SK-N-SH (cell line): ENCODE results near the gene MACROD1. TPM values are rescaled to one million over a fixed set of nuclear protein-coding genes. Genes with fewer than 3 reads are reported as not detected.
A peak's percentile ranks its signal among the peaks of the same experiment; 100 is the strongest.

Experiments
- CTCF ChIA-PET: fragments of 300-600, 350-600 bp; formaldehyde crosslinking; extraction: SDS; loops from one replicate; lab custom pipeline; 2021; lab: Yijun Ruan, JAX
- POLR2A ChIA-PET: fragments of 350-600 bp; sonication (Branson Sonifier 250); formaldehyde crosslinking; extraction: SDS; loops from one replicate; lab custom pipeline; 2020; ENCODE audit warnings: antibody characterized with exemption, inconsistent platforms; lab: Yijun Ruan, JAX
- DNase-seq: peaks from one replicate; pipeline ENCODE4 v3.0.0; 2012
- H2AFZ ChIP-seq: fragments of 200-600 bp; sonication (generic); 2 replicates; pipeline ENCODE4 v1.8.1; 2016; ENCODE audit warnings: antibody characterized with exemption, mild to moderate bottlenecking, low read depth
- H3F3A ChIP-seq: fragments of 200-600 bp; sonication (generic); replicated peaks from 2 replicates; pipeline ENCODE3; 2016; ENCODE audit warnings: antibody characterized with exemption, mild to moderate bottlenecking; ENCODE audit not compliant: insufficient read depth
- H3K27ac ChIP-seq, 2 experiments: fragments of 200-500 bp in 1 of 2; fragments of 200-600 bp in 1 of 2; sonication (Bioruptor generic) in 1 of 2; sonication (generic), shearing (Covaris generic) in 1 of 2; 2 replicates each; pipeline versions ENCODE4 v1.5.1 to v1.6.1; 2014 to 2016; ENCODE audit warnings: low read depth in 2 of 2, inconsistent platforms in 1 of 2, low read length in 1 of 2, mild to moderate bottlenecking in 1 of 2, mixed read lengths in 1 of 2
- H3K27me3 ChIP-seq: fragments of 200-600 bp; sonication (generic), shearing (Covaris generic); 2 replicates; pipeline ENCODE4 v1.6.1; 2016; ENCODE audit warnings: mixed run types; ENCODE audit not compliant: insufficient read depth
- H3K36me3 ChIP-seq, 2 experiments: fragments of 200-500 bp in 1 of 2; fragments of 200-600 bp in 1 of 2; sonication (Bioruptor generic) in 1 of 2; sonication (generic) in 1 of 2; replicated peaks in 1 of 2; 2 replicates each; pipeline versions ENCODE3 to v1.5.1; 2014 to 2016; ENCODE audit warnings: low read length in 1 of 2, mild to moderate bottlenecking in 1 of 2; ENCODE audit not compliant: insufficient read depth in 2 of 2, control insufficient read depth in 1 of 2
- H3K4me1 ChIP-seq, 2 experiments: fragments of 200-500 bp in 1 of 2; fragments of 200-600 bp in 1 of 2; sonication (Bioruptor generic) in 1 of 2; sonication (generic), shearing (Covaris generic) in 1 of 2; 2 replicates each; pipeline versions ENCODE4 v1.5.1 to v1.6.1; 2014 to 2016; ENCODE audit warnings: low read depth in 1 of 2, low read length in 1 of 2, mixed run types in 1 of 2; ENCODE audit not compliant: insufficient read depth in 2 of 2, control insufficient read depth in 1 of 2
- H3K4me2 ChIP-seq: fragments of 200-600 bp; sonication (generic), shearing (Covaris generic); 2 replicates; pipeline ENCODE4 v1.6.1; 2017; ENCODE audit warnings: mixed run types
- H3K4me3 ChIP-seq, 2 experiments: fragments of 200-500 bp in 1 of 2; fragments of 200-600 bp in 1 of 2; sonication (Bioruptor generic) in 1 of 2; sonication (generic), shearing (Covaris generic) in 1 of 2; 2 replicates each; pipeline versions ENCODE4 v1.5.1 to v1.8.1; 2014 to 2016; ENCODE audit warnings: low read depth in 2 of 2, inconsistent platforms in 1 of 2, low read length in 1 of 2, mild to moderate bottlenecking in 1 of 2, mixed read lengths in 1 of 2, moderate library complexity in 1 of 2
- H3K79me2 ChIP-seq: fragments of 200-600 bp; sonication (generic); 2 replicates; pipeline ENCODE4 v1.8.1; 2017; ENCODE audit warnings: mild to moderate bottlenecking; ENCODE audit not compliant: insufficient read depth
- H3K9ac ChIP-seq: fragments of 200-600 bp; sonication (generic); 2 replicates; pipeline ENCODE4 v1.6.1; 2017; ENCODE audit warnings: mixed run types
- H3K9me2 ChIP-seq: fragments of 200-600 bp; sonication (generic); 2 replicates; pipeline ENCODE4 v1.6.1; 2017; ENCODE audit warnings: mixed run types
- H3K9me3 ChIP-seq: fragments of 200-600 bp; sonication (generic); 2 replicates; pipeline ENCODE4 v1.6.1; 2017; ENCODE audit warnings: mixed run types, mild to moderate bottlenecking, moderate library complexity
- H4K20me1 ChIP-seq: fragments of 200-600 bp; sonication (generic); 2 replicates; pipeline ENCODE4 v1.6.1; 2017; ENCODE audit warnings: mild to moderate bottlenecking, mixed run types; ENCODE audit not compliant: insufficient read depth
- CHD2 ChIP-seq: fragments of 150-350 bp; IDR thresholded peaks from 2 replicates; pipeline ENCODE4 v1.6.1; 2018; ENCODE audit warnings: low read length; ENCODE audit not compliant: partially characterized antibody
- ELF1 ChIP-seq: IDR thresholded peaks from 2 replicates; pipeline ENCODE4 v1.4.0; 2012
- EZH2phosphoT487 ChIP-seq: fragments of 200-600 bp; sonication (generic); IDR thresholded peaks from 2 replicates; pipeline ENCODE4 v1.6.1; 2017; ENCODE audit warnings: low read depth, mixed run types, mild to moderate bottlenecking, antibody characterized with exemption, moderate library complexity, borderline replicate concordance
- FOSL2 ChIP-seq: IDR thresholded peaks from 2 replicates; pipeline ENCODE4 v1.4.0; 2012; ENCODE audit warnings: low read depth, mild to moderate bottlenecking, moderate library complexity, borderline replicate concordance
- FOXJ3 ChIP-seq: sonication (generic); formaldehyde crosslinking; IDR thresholded peaks from 2 replicates; pipeline ENCODE4 v1.5.1; 2020; ENCODE audit warnings: mild to moderate bottlenecking, missing genetic modification reagents
- FOXM1 ChIP-seq: IDR thresholded peaks from 2 replicates; pipeline ENCODE4 v1.4.0; 2012; ENCODE audit warnings: low read depth, mild to moderate bottlenecking
- GABPA ChIP-seq: IDR thresholded peaks from 2 replicates; pipeline ENCODE4 v1.4.0; 2012; ENCODE audit warnings: low read depth, mild to moderate bottlenecking
- RAD21 ChIP-seq: IDR thresholded peaks from 2 replicates; pipeline ENCODE4 v1.6.1; 2012; ENCODE audit warnings: mild to moderate bottlenecking, low read length
- RFX5 ChIP-seq: IDR thresholded peaks from 2 replicates; pipeline ENCODE4 v1.6.1; 2012; ENCODE audit warnings: mild to moderate bottlenecking, improper control_type of control experiment, low read length
- SIN3A ChIP-seq: IDR thresholded peaks from 2 replicates; pipeline ENCODE4 v1.6.1; 2012; ENCODE audit warnings: low read depth, mild to moderate bottlenecking, low read length, moderate library complexity, borderline replicate concordance
- SMC3 ChIP-seq: IDR thresholded peaks from 2 replicates; pipeline ENCODE4 v1.6.1; 2012; ENCODE audit warnings: low read depth, low read length, improper control_type of control experiment
- YY1 ChIP-seq: IDR thresholded peaks from 2 replicates; pipeline ENCODE4 v1.4.0; 2012; ENCODE audit warnings: low read depth, mild to moderate bottlenecking
- WGBS: methylation state at CpG from one replicate; pipeline ENCODE4 v1.1.6; 2017; ENCODE audit warnings: low lambda C conversion rate; 5-methylcytosine and 5-hydroxymethylcytosine counted together
- polyA plus RNA-seq, 3 experiments: library from polyadenylated mRNA; depleted of rRNA; stranded (reverse); fragments of >200 nt; gene quantifications; 2 replicates each; pipeline ENCODE4 v1.2.3, GENCODE V29; 2012
- TF ChIP-seq, protein P1 (sequence below): fragments of 150-350 bp; IDR thresholded peaks from 2 replicates; pipeline ENCODE4 v1.6.1; 2017; ENCODE audit warnings: antibody characterized with exemption, low read length, low read depth, borderline replicate concordance
- TF ChIP-seq, protein P2 (sequence below): IDR thresholded peaks from 2 replicates; pipeline ENCODE4; 2012
- TF ChIP-seq, protein P3 (sequence below): fragments of 200-600 bp; sonication (generic); IDR thresholded peaks from 2 replicates; pipeline ENCODE4 v1.6.1; 2017; ENCODE audit warnings: antibody characterized with exemption, mild to moderate bottlenecking, moderate library complexity

Gene MACROD1
- polyA plus RNA-seq, 1 of the 3 experiments (the other 2 are of a cell fraction): 49.1 TPM

DNA sequence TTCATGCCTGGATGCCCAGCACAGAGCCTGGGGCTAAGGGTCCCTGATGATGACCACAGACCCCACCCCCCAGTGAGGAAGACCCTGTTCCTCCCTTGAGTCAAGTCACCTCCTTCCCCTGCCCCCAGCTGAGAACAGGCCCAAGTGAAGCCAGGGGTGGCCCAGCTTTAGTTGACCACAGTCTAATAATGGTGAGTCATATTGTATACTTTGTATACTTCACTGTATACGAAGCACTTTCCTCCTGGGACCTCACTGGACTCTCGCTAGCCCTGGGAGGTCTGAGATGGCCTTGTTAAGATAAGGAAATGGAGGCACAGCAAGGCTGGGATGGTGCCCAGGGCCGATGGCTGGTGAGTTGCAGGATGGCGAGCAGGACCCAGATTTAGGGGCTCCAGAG is 133.9 kb downstream of the MACROD1 start:
- Histone ChIP-seq H4K20me1 (no peaks in the 10 kb centered on the region), H3K36me3 (no peaks in the 10 kb centered on the region), H3K9me2 (no peaks in the 10 kb centered on the region), H3K4me2 (peak overlapping the region; percentile 15; the same call in 1 of the 2 replicates), H3K27ac (no peak overlapping the region), H3K9ac (no peak overlapping the region), H3K4me3 (no peak overlapping the region), H3F3A (no peaks in the 10 kb centered on the region), H3K79me2 (no peaks in the 10 kb centered on the region), H3K9me3 (no peaks in the 10 kb centered on the region), H2AFZ (no peak overlapping the region), H3K27me3 (no peaks in the 10 kb centered on the region), H3K4me1 (peaks cover 3 to 31% of the 10 kb centered on the region in 2 experiments; a peak in 2 of 4 replicates)
- no peak for DNase-seq
- TF ChIP-seq, protein P1, sequence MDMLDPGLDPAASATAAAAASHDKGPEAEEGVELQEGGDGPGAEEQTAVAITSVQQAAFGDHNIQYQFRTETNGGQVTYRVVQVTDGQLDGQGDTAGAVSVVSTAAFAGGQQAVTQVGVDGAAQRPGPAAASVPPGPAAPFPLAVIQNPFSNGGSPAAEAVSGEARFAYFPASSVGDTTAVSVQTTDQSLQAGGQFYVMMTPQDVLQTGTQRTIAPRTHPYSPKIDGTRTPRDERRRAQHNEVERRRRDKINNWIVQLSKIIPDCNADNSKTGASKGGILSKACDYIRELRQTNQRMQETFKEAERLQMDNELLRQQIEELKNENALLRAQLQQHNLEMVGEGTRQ: no peak
- TF ChIP-seq RAD21: no peak
- TF ChIP-seq ELF1: no peak
- no peak for TF ChIP-seq GABPA
- TF ChIP-seq RFX5: no peak
- TF ChIP-seq SMC3: no peak
- no peak for TF ChIP-seq YY1
- TF ChIP-seq, protein P2, sequence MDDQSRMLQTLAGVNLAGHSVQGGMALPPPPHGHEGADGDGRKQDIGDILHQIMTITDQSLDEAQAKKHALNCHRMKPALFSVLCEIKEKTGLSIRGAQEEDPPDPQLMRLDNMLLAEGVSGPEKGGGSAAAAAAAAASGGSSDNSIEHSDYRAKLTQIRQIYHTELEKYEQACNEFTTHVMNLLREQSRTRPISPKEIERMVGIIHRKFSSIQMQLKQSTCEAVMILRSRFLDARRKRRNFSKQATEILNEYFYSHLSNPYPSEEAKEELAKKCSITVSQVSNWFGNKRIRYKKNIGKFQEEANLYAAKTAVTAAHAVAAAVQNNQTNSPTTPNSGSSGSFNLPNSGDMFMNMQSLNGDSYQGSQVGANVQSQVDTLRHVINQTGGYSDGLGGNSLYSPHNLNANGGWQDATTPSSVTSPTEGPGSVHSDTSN: no peak
- no peak for TF ChIP-seq SIN3A
- TF ChIP-seq CHD2: no peak
- TF ChIP-seq EZH2phosphoT487: no peak
- TF ChIP-seq, protein P3, sequence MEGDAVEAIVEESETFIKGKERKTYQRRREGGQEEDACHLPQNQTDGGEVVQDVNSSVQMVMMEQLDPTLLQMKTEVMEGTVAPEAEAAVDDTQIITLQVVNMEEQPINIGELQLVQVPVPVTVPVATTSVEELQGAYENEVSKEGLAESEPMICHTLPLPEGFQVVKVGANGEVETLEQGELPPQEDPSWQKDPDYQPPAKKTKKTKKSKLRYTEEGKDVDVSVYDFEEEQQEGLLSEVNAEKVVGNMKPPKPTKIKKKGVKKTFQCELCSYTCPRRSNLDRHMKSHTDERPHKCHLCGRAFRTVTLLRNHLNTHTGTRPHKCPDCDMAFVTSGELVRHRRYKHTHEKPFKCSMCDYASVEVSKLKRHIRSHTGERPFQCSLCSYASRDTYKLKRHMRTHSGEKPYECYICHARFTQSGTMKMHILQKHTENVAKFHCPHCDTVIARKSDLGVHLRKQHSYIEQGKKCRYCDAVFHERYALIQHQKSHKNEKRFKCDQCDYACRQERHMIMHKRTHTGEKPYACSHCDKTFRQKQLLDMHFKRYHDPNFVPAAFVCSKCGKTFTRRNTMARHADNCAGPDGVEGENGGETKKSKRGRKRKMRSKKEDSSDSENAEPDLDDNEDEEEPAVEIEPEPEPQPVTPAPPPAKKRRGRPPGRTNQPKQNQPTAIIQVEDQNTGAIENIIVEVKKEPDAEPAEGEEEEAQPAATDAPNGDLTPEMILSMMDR: no peak
- no peak for TF ChIP-seq FOXM1
- no peak for TF ChIP-seq FOXJ3 (CRISPR knock-in tag)
- CTCF ChIA-PET: interaction anchor here (1.0 to 2.8 kb wide), 5 partner anchors 9 to 194 kb away, joined by 3 to 11 read pairs (median 3); no protein-coding TSS in a partner anchor
- POLR2A ChIA-PET: interaction anchor here (0.7 kb wide), 1 partner anchor 25 kb away, joined by 3 read pairs; no protein-coding TSS in a partner anchor
- WGBS: 43% methylated on average over 2 of the region's 4 CpGs

DNA sequence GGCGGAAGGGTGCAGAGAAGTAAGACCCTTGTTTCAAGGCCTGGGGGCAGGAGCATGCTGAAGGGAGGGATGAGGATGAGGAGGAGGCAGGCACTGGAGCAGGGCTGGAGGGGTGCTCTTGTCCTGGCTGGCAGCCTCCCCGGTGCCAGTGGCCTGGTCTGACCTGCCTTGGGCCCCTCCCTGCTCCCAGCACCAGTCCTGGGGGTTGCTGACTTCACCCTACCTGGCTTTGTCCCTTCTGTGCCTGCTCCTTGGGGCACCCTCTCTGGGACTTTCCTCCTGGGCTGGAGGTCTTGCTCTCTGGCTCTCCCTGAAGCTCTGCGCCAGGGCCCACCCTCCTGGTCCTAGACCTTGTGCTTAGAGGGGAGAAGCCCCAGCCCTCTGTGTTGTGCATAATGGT is 134.9 kb downstream of the MACROD1 start:
- CTCF ChIA-PET: interaction anchor here (1.0 to 1.6 kb wide), 5 partner anchors 10 to 262 kb away, joined by 3 to 7 read pairs (median 3); partner anchors contain the start of gene ZFTA

More for the DNA sequence above, 134.9 kb downstream of the MACROD1 start:
- no peaks in the 10 kb centered on the region for H3K79me2 ChIP-seq
- POLR2A ChIA-PET: interaction anchor here (0.7 kb wide), 1 partner anchor 24 kb away, joined by 3 read pairs; no protein-coding TSS in a partner anchor
- no peak for TF ChIP-seq RAD21
- no peak for TF ChIP-seq FOSL2
- TF ChIP-seq, protein P1: no peak
- no peaks in the 10 kb centered on the region for H3K9me3 ChIP-seq
- WGBS: 100% methylated on average over 2 of the region's 3 CpGs
- H3K27me3 ChIP-seq: no peaks in the 10 kb centered on the region
- H3K4me3 ChIP-seq: no peak overlapping the region
- peaks cover 3 to 30% of the 10 kb centered on the region in 2 experiments; a peak in 2 of 4 replicates for H3K4me1 ChIP-seq
- no peak overlapping the region for H3K9ac ChIP-seq
- H3K9me2 ChIP-seq: no peaks in the 10 kb centered on the region
- H3F3A ChIP-seq: no peaks in the 10 kb centered on the region
- no peak overlapping the region for H3K27ac ChIP-seq
- no peak for DNase-seq
- H4K20me1 ChIP-seq: no peaks in the 10 kb centered on the region
- no peaks in the 10 kb centered on the region for H3K36me3 ChIP-seq
- H2AFZ ChIP-seq: no peak overlapping the region
- no peak overlapping the region for H3K4me2 ChIP-seq
